Measurements from ENCODE around the gene REV3L.
"Not testable (repeated sequence)": the region's sequence is repeated elsewhere in the genome, so short reads cannot be mapped to it uniquely, and the experiment has no call there.

REV3L gene

DNA sequence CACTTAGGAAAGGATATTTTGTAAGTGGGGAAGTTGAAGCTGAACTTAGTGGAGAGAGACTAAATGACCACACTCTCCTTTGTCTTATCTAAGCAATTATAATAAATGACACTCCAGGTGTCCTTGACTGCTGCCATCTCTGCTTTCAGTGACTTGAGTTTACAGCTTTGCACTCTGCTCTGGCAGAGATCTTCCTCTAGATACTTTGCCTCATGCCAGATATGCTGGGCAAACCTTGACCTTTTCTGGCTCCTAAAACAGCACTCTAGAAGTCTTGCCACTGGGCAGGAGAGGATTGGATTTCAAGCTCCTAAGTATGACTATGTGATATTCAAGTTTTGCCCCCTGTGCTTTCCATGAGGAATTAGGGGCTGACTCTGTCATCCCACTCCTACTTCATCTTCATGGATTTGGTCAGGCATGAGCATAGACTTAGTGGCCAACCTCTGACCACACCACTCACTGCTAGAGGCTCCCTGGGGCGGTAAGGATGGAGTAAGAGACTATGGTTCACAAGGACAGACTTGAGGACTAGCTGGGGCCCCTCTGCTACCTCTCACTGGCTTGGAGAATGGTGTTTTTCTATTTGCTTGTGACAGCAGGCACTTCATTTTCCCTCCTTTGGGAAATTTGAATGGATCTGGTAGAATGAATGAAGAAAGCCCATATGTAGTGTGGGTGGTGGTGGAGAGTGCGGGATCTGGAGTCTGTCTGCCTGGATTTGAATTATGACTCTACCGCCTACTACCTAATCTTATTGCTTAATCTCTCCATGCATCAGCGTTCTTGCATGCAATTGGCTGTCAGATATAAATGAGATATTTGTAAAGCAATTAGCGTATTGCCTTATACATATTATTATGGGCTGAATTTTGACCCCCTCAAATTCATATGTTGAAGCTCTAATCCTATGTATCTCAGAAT lies 191.4 kb downstream of the REV3L start:
- DNase-seq (ENCODE audit: low read depth) = no peak

DNA sequence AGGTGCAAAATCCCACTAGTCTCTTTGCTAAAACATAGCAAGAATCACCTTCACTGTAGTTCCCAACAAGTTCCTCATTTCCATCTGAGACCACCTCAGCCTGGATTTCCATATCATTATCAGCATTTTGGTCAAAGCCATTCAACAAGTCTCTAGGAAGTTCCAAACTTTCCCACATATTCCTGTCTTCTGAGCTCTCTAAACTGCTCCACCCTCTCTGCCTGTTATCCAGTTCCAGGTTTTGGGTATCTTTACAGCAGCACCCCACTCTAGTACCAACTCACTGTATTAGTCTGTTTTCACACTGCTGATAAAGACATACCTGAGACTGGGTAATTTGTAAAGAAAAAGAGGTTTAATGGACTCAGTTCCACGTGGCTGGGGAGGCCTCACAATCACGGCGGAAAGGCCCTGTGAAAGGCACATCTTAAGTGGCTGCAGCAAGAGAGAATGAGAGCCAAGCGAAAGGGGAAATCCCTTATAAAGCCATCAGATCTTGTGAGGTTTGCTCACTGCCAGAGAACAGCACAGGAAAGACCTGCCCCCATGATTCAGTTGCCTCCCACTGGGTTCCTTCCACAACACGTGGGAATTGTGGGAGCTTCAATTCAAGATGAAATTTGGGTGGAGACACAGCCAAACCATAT lies 192.2 kb downstream of the REV3L start:
- peak; percentile 17 for DNase-seq (ENCODE audit: low read depth)

DNA sequence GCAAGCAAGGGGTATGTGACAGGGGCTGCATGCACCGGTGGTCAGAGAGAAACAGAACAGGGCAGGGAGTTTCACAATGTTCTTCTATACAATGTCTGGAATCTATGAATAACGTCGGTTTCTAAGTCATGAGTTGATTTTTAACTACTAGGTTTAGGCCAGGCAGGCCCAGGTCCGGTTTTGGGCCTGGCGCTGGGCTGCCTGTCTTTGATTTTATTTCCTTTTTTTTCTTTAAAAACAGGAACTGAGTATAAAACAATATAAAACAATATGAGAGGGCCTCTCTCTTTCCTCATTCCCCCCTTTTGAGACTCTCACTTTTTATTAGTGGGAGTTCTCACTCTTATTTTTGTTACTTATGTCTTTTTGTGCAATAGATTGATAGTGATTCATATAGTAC lies 198.7 kb downstream of the REV3L start:
- DNase-seq (ENCODE audit: low read depth) = not testable (repeated sequence)

DNA sequence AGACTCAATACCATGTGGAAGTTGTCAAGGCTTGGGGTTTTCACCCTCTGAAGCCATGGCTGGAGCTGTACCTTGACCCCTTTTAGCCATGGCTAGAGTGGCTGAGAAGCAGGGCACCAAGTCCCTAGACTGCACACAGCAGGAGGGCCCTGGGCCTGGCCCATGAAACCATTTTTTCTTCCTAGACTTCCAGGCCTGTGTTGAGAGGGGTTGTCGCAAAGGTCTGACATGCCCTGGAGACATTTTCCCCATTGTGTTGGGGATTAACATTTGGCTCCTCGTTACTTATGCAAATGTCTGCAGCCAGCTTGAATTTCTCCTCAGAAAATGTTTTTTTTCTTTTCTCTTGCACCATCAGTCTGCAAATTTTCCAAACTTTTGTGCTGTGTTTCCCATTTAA lies 199.3 kb downstream of the REV3L start:
- no peak for DNase-seq (ENCODE audit: low read depth)

DNA sequence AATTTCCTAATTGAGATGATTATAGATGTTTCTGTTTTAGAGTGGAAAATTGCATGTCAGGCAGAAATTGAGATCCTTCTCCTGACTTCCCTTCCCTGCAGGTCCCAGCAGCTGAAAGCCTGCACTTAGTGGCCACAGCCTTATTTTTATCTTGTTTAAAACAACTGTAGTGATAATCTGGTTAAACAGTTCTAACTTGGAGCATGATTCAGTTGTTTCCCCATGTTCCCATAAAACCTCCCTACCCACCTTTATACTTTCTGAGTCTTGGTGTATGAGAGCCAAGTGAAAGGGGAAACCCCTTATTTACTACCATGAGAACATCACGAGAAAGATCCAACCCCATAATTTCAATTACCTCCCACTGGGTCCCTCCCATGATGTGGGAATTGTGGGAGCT lies 200.5 kb downstream of the REV3L start:
- no peak for DNase-seq (ENCODE audit: low read depth)

DNA sequence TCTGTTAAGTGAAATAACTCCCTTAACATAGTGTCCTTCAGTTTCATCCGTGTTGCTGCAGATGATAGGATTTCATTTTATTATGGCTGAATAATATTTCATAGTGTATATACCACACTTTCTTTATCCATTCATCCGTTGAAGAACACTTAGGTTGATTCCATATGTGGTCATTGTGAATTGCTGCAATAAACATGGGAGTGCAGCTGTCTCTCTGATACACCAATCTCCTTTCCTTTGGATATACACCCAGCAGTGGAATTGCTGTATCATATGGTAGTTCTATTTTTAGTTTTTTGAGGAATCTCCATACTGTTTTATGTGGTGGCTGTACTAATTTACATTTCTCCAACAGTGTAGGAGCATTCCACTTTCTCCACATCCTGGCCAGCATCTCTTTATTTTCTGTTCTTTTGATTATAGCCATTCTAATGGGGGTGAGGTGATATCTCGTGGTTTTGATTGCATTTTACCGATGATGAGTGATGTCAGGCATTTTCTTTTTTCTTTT lies 202.5 kb downstream of the REV3L start:
- no peak for DNase-seq (ENCODE audit: low read depth)

DNA sequence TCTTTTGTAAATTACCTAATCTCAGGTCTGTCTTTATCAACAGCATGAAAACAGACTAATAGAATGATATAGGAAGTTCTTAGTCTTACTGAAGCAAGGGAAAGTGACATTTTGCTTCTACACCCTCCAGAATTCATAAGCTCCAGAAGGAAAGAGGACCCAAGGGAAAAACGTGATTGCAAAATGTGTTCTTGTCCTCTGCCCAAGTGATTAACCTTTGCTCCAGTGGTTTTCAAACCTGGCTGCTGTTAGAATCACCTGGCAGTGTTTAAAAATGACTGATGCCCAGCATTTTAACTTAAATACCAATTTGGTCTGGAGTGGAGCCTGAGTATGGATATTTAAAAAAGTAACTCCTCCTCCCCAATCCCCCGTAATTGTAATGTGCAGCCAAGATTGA lies 204.3 kb downstream of the REV3L start:
- no peak for DNase-seq (ENCODE audit: low read depth)

DNA sequence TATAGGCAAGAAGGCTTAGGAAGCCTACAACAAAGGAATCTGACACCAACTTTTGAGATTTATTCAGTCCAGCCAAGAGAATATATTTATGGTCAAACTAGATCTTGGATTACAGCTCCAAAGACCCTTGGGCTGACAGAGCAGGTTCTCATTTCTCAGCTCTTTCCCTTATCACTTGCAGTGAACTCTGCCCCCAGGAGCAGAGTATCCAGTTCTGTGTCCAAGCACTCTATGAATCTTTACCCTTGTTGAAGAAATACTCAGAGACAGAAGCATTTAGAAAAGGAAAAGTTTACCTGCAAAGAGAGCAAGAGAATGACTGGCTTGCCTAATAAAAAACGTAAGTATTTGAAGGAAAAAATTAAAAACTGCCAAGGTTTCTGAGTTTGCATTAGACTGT lies 205.2 kb downstream of the REV3L start:
- DNase-seq (ENCODE audit: low read depth) = no peak

DNA sequence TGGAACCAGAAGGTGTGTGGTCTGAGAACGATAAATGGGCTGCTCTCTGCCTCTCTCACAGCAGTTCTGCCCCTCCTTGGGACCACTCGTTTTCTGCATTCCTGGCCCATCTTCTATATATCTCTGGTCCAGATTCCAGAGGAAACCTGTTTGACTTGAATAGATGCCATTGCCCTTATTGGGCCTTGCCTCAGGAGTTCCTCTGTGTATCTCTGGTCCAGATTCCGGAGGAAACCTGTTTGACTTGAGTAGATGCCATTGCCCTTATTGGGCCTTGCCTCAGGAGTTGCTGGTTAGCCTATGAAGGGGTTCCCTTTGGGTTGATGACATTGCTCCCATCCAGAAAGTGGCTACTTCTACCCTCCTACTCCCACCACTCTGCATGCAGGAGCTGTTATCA lies 206.3 kb downstream of the REV3L start:
- no peak for DNase-seq (ENCODE audit: low read depth)

DNA sequence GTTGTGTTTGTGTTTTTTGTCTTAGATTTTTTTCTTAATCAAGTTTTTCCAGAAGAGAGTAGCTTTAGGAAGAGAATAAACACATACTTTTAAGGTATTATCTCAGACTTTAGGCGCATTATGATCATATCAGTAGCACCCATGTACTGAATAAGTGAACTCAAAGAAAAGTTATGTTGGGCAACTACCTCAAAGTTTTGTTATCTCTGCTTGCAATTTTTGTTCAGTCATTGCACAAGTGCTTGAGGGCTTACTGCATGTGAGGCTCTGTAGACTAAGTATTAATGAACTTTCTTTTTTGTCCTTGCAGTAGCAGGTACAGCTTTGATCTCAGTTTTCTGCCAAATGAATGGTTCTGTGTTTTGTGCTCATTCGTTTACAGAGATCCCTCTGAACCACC lies 206.7 kb downstream of the REV3L start:
- DNase-seq (ENCODE audit: low read depth) = no peak

DNA sequence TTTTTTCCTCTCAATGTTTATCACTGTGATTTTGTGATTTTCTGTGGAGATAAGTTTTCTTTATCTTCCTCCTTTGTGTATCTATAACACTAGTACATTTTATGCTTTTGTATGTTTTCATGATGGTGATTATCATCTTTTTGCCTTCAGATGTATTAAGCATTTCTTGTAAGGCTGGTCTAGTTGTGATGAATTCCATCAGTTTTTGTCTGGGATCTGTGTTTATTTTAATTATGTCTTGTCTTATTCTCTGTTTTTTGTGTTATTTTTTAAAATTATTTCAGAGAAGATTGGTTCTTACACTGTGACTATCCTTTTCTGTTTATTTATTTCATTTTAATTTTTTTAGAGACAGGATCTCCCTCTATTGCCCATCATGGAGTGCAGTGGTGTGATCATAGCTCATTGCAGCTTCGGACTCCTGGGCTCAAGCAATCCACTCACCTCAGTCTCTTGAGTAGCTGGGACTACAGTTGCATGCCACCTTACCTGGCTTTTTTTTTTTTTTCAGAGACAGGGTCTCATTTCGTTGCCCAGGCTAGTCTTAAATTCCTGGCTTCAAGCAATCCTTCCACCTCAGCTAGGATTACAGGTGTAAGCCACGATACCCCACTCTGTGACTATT lies 208.3 kb downstream of the REV3L start:
- no peak for DNase-seq (ENCODE audit: low read depth)

DNA sequence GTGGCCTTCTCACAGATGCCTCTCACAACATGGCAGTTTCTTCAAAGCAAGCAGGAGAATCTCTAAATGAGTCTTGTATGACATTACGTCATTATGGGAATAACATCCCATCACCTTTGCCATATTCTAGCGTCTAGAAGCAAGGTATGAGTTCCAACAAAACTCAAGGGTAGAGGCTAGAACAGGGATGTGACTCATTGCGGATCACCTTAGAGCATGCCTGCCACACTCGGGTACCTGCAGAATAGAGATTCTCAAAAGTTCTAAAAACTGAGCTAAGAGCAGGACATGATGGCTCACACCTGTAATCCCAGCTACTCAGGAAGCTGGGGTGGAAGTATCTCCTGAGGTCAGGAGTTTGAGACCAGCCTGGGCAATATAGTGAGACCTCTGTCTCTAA lies 212.9 kb downstream of the REV3L start:
- no peak for DNase-seq (ENCODE audit: low read depth)

DNA sequence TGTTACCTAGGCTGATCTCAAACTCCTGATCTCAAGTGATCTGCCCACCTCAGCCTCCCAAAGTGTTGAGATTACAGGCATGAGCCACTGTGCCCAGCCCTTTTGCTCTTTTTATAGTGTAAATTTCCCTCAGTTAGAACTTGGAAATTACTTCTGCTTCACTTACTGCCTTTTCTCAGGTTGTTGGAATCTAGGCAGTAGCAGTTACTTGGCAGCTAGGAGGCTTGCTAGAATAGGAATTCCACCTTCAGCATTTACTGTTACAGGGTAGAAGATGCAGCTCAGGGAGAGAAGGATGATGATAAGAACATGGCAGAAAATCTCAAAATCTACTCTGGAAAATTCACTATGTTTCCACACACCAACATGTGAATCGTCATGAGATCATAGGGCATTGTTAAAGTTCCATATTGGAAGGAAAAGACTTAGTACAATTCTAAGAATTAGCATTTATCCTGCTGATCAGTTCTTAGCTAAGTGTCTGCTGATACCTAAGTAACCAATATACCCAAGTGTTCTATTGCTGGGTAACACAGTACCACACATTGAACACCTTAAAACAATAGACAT lies 213.5 kb downstream of the REV3L start:
- DNase-seq (ENCODE audit: low read depth) = no peak

DNA sequence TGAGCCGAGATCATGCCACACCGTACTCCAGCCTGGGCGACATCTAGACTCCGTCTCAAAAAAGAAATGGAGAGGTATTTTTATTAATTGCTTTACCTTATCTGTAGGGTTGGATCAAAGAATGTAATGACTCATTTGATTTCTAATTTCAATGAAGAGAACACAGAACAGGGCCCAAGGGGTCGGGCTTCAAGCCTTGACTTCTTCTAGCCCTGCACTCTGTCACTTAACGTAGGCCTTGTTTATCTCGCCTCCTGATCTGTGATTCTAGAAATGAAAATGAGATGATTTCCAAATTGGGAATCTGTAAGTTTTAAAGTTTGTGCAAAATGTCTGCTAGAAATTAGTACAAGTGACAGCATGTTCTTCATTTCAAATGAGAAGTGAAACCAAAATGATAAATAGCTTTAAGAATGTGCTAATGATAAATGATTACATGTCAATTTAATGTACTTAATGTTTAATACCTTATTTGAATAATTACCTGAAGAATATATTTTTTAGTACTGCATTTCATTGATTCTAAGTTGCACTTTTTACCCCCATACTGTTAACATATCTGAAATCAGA lies 215.2 kb downstream of the REV3L start:
- DNase-seq (ENCODE audit: low read depth) = no peak

DNA sequence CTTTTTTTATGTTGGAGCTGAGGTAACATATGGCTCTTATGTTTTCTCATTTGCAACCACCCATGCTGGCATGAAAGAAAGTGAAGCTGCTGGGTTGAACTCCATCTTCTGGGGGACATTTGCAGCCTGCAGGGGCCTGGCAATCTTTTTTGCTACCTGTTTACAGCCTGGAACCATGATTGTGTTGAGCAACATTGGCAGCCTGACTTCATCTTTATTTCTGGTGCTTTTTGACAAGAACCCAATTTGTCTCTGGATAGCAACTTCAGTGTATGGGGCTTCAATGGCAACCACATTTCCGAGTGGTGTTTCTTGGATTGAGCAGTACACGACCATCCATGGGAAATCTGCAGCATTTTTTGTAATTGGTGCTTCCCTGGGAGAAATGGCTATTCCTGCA lies 216.7 kb downstream of the REV3L start:
- no peak for DNase-seq (ENCODE audit: low read depth)

DNA sequence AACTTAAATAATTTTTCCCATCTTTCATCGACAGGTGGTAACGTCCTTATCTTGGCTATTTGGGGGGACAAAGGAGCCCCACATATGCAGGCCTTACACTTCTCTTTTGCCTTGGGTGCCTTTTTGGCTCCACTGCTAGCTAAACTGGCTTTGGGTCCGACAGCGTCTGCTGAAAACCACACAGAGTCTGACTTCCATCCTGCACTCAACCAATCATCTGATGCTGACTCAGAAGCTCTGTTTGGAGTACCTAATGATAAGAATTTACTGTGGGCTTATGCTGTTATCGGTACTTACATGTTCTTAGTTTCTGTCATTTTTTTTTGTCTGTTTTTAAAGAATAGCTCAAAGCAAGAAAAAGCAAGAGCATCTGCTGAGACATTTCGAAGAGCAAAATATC lies 217.2 kb downstream of the REV3L start:
- DNase-seq (ENCODE audit: low read depth) = no peak

DNA sequence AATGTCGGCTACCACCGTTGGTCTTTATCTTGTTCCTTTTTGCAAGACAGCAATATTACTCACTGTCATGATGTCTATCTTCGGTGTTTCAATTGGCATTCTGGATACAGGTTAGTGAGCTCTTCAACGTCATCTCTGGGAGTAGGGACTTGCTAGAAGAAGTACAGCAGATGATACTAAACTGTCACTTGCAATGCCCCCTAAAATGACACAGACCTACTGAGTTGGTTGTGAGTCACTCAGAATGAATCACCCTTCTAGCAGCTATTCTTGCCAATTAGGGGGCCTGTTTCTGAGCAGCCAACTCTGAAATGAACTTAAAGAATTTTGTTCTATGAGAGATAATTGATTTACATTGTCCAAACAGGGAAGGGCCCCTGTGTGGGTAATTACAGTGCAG lies 219.2 kb downstream of the REV3L start:
- no peak for DNase-seq (ENCODE audit: low read depth)

DNA sequence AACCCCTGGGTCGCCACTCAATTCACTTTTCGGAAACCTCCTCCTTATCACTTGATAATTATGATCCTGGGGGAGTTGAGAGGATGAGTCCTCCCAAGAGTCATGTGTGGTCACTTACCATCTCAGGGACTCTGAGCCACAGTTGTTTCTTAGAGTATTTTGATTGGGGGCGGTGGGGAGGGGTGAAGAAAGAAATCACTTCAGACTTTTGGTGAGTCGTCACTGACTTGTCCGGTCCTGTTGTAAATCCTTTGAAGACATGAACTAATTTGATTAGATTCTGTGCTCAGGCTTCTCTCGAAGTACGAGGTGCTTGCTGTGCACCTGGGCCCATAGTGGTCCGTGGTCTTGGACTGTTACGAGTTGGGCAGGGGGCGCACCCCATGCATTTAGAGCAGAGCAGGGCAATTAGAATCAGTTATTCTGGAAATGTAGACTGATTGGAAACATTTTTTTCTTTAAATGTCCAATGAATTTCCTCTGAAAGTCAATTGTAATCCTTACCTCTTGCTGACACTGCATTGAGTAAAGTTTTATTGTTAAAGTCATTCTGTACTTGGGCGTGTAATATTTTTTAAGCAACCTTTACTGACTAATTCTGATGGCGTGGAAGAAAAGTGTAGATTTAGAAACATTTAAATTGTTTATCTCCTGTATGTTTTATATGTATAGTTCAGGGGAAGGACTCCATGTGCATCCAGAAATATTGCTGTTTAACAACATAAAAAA lies 222.3 kb downstream of the REV3L start:
- DNase-seq (ENCODE audit: low read depth) = no peak

DNA sequence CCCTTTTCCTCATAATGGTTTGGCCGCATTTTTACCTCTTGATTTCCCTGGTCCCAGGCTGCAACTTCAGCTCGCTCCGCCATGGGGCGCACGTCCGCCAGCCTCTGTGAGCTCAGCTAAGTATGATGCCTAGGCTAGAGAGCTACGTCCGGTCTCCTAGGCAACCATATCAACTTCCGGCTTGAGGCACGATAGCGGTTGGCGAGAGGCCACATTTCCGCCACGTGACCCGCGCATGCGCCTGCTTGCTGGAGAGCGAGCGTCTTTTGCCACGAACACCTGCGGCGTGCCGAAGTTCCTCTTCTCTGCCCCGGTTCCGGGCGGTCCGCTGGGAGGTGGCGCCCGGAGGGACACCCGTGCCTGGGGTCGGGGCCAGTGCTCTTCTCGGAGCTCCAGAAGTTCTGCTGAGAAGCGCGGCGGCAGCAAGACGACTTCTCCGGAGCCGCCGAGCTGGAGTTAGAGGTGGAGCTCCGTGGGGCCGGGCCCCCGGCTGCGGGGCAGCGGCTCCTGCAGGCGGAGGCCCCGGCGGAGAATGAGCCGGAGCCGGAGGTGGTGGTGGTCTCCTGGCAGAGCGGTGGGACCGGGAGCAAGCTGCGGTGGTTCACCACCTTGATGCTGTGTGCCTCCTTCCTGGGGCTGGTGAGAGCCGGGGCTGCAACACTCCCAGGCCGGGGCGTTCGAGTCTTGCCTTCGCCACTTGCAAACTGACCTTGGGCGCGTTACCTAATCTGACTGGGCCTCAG lies 223.8 kb downstream of the REV3L start:
- DNase-seq (ENCODE audit: low read depth) = peak; percentile 97

DNA sequence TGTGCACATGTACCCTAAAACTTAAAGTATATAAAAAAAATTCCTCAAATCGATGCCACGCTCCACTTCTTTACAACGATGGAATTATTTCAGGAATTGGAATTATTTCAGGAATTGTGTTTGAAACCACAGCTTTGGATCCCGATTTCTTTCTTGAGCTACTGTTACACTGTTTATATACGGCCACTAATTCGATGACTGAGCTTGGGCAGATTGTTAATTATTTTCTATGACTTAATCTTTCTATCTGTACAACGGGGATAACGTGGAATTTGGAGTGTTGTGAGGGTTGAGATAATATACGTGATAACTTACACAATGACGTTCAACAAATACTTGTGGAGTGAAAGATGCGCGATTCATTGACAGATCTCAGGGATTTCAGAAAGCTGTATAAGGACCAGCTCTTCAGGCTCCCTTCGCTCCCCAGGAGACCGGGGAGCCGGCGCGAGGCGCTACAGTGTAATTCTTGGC lies 224.4 kb downstream of the REV3L start:
- no peak for DNase-seq (ENCODE audit: low read depth)

DNA sequence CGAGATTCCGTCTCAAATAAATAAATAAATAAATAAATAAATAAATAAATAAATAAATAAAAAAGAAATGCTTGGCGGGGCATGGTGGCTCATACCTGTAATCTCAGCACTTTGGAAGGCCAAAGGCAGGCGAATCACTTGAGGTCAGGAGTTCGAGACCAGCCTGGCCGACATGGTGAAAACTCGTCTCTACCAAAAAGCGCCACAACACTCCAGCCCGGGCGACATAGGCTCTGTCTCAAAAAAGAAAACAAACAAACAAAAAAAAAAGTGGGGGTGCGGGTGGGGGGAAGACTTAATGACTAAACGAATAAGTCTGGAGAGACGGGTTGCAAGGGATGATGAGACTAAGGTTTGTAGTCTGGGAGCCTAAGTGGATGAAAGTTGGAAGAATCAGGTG lies 225.0 kb downstream of the REV3L start:
- DNase-seq (ENCODE audit: low read depth) = no peak

Measured in activated T-cell treated with anti-CD3 and anti-CD28 coated beads for 48 hours (primary cell).